ENCODE results near the gene KRCC1.

KRCC1 gene

GRCh38 chr2:88055371-88056128 lies at the start of gene KRCC1:
KRCC1 (minus strand) TSS chr2:88055783; CDS start chr2:88028563, 27,220 bp downstream.
- DNase-seq = peak; percentile 94

GRCh38 chr2:88100489-88100858 lies 44.9 kb upstream of the KRCC1 start:
- no peak for DNase-seq

GRCh38 chr2:88099798-88100488 lies 44.4 kb upstream of the KRCC1 start:
- DNase-seq = no peak

- DNase-seq = no peak
Observed at GRCh38 chr2:88098558-88098900, 42.9 kb upstream of the KRCC1 start.

DNA sequence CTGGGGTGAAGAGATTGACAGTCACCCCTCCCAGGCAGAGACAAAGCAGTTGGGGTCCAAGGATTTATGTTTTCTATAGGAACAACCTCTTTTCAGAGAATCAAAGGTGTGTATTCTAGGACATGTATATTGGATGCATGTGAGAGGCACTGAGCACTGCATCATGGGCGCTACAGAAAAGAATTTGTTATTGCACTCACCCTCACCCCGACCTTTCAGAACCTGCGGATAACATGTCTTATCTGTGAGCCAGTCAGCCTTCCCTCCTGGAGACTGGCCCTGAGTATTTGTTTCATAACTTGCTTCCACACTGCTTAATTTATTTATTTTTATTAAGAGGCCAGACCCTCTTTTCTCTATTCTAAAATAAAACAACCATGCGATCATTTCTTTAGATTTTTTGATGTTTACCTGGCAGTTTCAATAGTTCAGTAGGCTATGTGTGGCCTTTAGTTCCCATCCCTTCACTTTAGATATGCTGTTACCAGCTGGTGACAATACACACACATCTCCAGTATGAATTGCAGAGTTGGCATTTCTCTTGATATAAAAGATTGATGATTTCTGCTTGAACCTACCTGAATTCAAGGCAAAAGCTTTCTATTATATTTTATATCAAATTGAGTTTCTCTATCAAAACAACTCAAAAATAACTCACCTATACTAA lies 42.4 kb upstream of the KRCC1 start:
- DNase-seq = no peak

DNA sequence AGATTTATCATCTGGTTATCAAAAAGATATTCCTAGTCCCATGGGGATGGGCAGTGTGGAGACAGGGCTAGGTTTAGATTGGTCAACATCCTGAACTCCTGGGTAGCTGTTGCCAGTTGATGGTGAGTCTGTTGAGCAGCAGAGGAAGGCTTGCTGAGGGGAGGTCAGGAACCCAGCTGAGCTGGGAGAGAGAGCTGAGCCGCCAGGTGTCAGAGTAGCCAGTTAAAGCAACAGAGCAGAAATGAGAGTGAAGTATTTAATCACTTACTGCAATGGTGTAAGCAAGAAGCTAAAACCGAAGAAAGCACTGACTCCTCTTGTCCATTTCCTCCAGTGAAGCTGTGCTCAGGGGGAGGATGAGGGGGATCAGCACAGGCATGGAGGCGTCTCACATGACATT lies 41.6 kb upstream of the KRCC1 start:
- DNase-seq = no peak

- no peak for DNase-seq
Observed at GRCh38 chr2:88096708-88097107, 41.1 kb upstream of the KRCC1 start.

GRCh38 chr2:88095022-88095421 lies 39.4 kb upstream of the KRCC1 start:
- no peak for DNase-seq

GRCh38 chr2:88092773-88093172 lies 37.2 kb upstream of the KRCC1 start:
- no peak for DNase-seq

- no peak for DNase-seq
Observed at GRCh38 chr2:88091943-88092342, 36.4 kb upstream of the KRCC1 start.

- peak; percentile 21 for DNase-seq
Observed at GRCh38 chr2:88090446-88091283, 35.1 kb upstream of the KRCC1 start.

DNA sequence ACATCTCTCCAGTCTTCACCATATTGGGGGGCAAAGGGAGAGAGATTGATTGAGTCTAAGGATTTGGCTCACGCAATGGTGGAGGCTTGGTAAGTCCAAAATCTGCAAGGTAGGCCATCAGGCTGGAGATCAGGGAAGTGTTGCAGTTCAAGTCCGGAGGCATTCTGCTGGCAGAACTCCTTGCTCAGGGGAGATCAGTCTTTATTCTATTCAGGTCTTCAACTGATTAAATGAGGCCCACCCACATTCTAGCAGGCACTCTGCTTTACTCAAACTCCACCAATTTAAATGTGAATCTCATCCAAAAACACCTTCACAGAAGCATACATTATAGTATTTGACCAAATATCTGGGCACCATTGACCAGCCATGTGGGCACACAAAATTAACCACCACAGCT lies 33.4 kb upstream of the KRCC1 start:
- DNase-seq = no peak

DNA sequence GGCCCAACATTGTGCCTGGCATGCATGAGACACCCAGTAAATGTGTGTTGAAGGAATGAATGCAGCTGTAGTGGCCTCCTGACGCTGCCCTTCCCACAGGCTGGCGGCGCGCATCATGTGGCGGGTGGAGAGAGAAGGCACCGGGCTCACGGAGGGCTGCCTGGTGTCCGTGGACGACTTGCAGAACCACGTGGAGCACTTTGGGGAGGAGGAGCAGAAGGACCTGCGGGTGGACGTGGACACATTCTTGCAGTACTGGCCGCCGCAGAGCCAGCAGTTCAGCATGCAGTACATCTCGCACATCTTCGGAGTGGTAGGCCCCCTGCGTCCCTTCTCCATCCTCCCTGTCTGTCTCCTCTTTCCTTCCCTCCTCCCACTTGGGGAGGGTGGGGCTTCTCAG lies 32.2 kb upstream of the KRCC1 start:
- no peak for DNase-seq

DNA sequence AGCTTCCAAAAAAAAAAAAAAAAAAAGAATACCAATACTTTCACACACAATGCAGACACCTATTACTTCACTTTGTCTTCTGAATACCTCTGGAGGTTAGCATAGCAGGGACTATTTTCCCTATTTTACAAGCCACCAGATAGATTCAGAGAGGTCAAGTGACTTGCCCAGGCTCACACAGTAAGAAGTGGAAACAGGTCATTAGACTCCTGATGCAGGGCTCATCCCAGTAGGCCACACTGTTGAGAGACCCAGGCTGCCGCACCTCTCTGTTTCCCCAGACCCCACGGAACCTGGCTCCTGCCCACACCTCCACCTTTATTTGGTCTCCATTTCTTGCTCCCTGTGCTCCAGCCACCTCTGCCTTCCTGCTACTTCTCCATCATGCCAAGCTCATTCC lies 31.5 kb upstream of the KRCC1 start:
- DNase-seq = no peak

GRCh38 chr2:88086401-88086800 lies 30.8 kb upstream of the KRCC1 start:
- no peak for DNase-seq

GRCh38 chr2:88085602-88086001 lies 30.0 kb upstream of the KRCC1 start:
- no peak for DNase-seq

DNA sequence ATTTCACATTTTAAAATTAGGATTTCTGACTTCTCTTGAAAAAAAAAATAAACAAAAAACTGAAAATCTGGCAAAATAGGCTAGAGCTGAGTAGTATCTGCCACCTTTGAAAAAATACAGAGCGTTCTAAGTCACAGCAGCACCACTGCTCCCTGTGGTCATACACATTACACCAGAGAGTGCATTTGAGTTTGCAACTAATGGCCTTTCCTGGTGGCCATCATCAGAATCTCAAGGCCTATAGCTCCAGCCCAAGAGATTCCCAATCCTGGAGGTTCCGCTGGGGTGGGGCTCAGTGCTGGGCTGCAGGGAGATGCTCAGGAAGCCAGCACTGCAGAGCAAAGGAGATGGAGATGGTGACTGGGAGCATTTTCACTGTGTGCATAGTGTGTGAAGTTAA lies 29.5 kb upstream of the KRCC1 start:
- no peak for DNase-seq

DNA sequence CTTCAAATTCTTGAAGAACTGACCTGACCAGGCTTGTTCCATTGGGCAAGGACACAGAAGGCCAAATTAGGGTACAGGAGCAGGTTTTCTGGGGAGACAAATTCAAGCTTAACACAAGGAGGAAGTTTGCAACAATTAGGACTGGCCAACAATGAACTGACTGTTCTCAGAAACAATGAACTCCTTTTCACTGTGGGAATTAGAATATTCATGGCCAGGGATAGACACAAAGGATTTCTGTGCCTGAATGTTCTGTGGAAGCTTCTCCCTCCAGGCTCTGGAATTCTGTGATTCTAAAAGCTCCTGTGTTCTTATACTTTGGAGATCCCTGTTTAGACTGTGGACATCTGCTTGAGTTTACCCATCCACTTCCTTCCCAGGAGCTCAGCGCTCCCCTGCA lies 27.2 kb upstream of the KRCC1 start:
- DNase-seq = no peak

DNA sequence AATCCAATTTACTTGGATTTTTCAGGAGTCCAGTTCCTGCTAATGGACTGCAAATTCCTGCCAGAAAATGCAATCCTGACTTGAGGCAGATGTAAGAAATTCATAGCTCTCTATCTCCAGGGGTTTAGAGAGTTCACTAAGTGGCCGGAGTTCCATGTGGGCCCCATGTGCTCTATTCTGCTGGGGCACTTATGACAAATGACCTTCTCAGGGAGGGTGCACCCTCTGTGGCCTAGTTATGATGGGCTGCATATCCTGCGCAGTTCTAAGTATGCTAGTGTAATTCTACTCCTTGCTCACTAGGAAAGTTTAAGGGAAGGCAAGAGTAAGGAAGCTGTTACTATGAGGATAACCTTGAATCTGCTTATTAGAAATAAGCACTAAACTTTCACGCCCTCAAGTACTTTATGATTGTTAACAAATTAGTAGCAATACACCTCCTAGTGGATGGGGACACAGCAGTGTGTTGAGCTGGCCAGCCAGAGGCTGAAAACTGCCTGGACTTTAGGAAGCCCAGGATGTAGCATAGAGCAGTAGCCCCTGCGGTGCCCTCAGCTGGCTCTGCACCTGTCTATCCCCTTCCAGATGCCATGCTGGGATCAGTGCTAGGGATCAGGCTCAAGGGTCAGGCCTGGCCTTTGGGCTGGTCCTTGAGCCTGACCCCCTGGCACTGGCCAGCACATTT lies 26.5 kb upstream of the KRCC1 start:
- no peak for DNase-seq

DNA sequence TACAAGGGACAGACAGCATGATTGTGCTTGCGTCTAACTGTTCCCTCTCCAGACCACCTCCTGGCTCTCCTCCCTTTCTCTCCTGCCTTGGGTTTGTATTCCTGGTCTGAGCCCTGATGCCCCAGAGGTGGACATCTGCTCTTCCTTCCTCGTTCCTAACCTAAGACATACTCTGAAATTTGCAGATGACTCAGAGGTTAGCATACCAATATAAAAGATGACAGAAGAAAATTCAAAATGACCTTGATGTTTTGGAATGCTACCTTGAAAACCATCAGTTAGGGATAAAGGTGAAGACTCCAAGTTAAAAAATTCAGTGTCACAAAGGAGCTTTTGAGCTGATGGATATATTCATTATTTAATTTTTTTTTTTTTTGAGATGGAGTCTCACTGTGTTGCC lies 25.0 kb upstream of the KRCC1 start:
- DNase-seq = no peak

DNA sequence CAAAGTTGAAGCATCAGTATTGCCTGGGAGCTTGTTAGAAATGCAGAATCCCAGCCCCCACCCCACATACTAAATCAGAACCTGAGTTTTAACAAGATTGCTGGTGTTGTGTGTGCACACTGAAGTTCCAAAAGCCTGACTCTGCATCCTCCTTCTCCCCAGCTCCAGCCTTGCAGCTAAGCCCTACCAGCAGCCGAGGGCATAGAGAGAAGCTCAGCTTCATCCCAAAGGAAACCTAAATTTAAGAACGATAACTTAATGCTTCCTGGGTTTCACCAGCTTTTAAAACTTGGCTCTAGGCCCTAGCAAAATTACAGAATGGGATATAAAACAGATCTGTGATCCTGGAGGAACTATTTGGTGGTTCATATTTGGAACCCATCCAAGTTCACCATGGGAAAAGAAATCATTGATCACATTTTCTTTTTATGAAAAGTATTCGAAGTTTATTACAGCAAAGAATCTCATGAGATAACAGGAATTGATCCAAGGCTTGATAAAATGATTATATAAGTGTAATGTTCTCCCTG lies 23.1 kb upstream of the KRCC1 start:
- DNase-seq = no peak

DNA sequence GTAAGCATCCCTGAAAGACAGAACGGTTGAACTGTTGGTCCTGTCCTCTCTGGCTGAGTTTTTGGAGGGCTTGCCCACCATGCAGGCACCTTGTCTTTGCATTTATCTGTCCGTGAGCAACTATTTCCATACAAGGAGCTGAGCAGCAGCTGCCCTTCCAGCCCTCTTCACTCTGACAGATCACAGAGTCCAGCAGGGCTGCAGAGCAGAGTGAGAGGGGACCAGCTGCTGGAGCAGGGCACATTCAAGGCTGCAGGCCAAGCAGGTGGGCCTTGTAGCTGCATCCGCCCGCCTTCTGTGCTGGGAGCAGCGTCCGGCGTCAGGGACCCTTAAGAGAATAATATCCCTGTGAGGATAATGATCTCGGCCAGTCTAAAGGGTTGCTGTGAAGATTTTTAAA lies 21.5 kb upstream of the KRCC1 start:
- no peak for DNase-seq

All from activated naive CD4-positive, alpha-beta T cell treated with Interleukin-2 at 50 U/mL for 16 hours (primary cell).